NT2/D1 (cell line): ENCODE results near the gene TGM3.
"Not testable (repeated sequence)": the region's sequence is repeated elsewhere in the genome, so short reads cannot be mapped to it uniquely, and the experiment has no call there.

Experiments
- DNase-seq: peaks from one replicate; pipeline ENCODE4 v3.0.0-alpha.2; 2011; ENCODE audit warnings: low read depth, low spot score
- H3K27me3 ChIP-seq: 2 replicates; pipeline ENCODE4 v1.6.0; 2011; ENCODE audit warnings: mild to moderate bottlenecking; ENCODE audit not compliant: insufficient read length, insufficient read depth
- H3K36me3 ChIP-seq: 2 replicates; pipeline ENCODE4 v1.6.1; 2011; ENCODE audit warnings: mild to moderate bottlenecking, low read length, mixed read lengths; ENCODE audit not compliant: insufficient read depth, insufficient read length
- H3K4me1 ChIP-seq: 2 replicates; pipeline ENCODE4 v1.5.1; 2011; ENCODE audit not compliant: insufficient read depth, insufficient read length
- H3K4me3 ChIP-seq: 2 replicates; pipeline ENCODE4 v1.5.1; 2011; ENCODE audit warnings: low read depth; ENCODE audit not compliant: insufficient read length
- H3K9ac ChIP-seq: 2 replicates; pipeline ENCODE4 v1.6.0; 2011; ENCODE audit warnings: low read depth; ENCODE audit not compliant: insufficient read length
- H3K9me3 ChIP-seq: 2 replicates; pipeline ENCODE4 v1.5.1; 2011; ENCODE audit warnings: mild to moderate bottlenecking, low read length; ENCODE audit not compliant: insufficient read depth
- SUZ12 ChIP-seq: IDR thresholded peaks from 2 replicates; pipeline ENCODE4 v1.6.1; 2011; ENCODE audit not compliant: insufficient read length, insufficient read depth; ENCODE audit errors: extremely low read depth
- YY1 ChIP-seq: IDR thresholded peaks from 2 replicates; pipeline ENCODE4 v1.6.1; 2011; ENCODE audit not compliant: insufficient read length, insufficient read depth
- ZNF274 ChIP-seq: IDR thresholded peaks from 2 replicates; pipeline ENCODE4 v1.6.1; 2011; ENCODE audit warnings: mild to moderate bottlenecking, low read depth, low read length

TGM3 gene

DNA sequence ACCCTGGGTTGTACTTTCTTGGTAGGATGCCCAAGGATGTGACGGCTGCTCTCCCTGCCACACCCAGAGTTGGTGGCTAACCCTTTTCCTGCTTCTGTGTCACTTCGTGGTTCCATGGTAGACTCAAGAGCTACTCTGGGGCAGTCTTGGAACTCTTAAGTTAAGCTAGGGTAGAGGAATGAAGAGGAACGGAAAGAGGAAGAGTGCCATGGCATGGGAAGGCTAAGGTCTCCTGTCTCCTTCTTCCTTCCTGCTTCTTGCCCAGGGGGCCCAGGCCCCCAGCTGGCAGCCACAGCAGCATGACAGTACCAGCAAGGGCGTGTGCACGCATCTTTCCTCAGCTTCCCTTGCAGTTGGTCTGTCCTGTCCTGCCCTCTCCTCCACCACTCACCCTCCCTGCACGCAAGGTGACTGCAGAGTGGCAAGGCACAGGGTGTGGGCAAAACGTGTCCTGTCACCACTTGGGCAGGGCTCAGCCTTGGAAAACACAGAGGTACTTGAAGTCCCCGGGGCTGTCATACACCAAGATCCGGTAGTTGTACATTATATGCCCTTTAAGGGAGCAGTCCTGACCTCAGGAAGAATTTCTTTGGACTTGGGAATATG, 39.8 kb upstream of the TGM3 start:
- Histone ChIP-seq H3K9me3 (no peaks in the 10 kb centered on the region), H3K4me3 (no peak overlapping the region), H3K9ac (no peak overlapping the region), H3K27me3 (no peaks in the 10 kb centered on the region), H3K4me1 (no peaks in the 10 kb centered on the region), H3K36me3 (no peaks in the 10 kb centered on the region)
- no peak for DNase-seq
- TF ChIP-seq YY1: no peak
- TF ChIP-seq ZNF274: no peak
- TF ChIP-seq SUZ12: no peak

GRCh38 chr20:2259731-2260130, 36.1 kb upstream of the TGM3 start:
- Histone ChIP-seq H3K4me1 (no peaks in the 10 kb centered on the region), H3K27me3 (no peaks in the 10 kb centered on the region), H3K4me3 (no peak overlapping the region), H3K9ac (no peak overlapping the region), H3K36me3 (no peaks in the 10 kb centered on the region), H3K9me3 (no peaks in the 10 kb centered on the region)
- no peak for TF ChIP-seq SUZ12
- TF ChIP-seq ZNF274: no peak
- no peak for TF ChIP-seq YY1
- DNase-seq: no peak

DNA sequence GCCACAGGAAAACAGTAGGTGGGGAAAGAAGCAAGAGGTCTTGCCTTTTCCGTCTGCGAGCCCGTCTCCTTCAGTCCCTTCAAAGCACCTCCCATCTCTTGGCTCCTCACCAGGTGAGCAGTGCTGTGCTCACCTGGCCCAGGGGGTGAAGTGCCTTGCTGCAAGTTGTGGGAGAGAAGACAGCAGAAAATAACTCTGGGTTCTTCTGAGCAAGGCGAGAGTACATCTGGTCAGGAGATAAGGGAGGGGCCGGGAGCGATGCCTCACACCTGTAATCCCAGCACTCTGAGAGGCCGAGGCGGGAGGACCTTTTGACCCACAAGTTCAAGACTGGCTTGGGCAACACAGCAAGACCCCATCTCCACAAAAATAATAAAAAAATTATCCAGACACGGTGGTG, 35.6 kb upstream of the TGM3 start:
- DNase-seq: no peak
- TF ChIP-seq YY1 (no peak), ZNF274 (no peak), SUZ12 (no peak)
- H3K36me3 ChIP-seq: no peaks in the 10 kb centered on the region
- no peak overlapping the region for H3K4me3 ChIP-seq
- no peaks in the 10 kb centered on the region for H3K4me1 ChIP-seq
- no peak overlapping the region for H3K9ac ChIP-seq
- no peaks in the 10 kb centered on the region for H3K9me3 ChIP-seq
- no peaks in the 10 kb centered on the region for H3K27me3 ChIP-seq

DNA sequence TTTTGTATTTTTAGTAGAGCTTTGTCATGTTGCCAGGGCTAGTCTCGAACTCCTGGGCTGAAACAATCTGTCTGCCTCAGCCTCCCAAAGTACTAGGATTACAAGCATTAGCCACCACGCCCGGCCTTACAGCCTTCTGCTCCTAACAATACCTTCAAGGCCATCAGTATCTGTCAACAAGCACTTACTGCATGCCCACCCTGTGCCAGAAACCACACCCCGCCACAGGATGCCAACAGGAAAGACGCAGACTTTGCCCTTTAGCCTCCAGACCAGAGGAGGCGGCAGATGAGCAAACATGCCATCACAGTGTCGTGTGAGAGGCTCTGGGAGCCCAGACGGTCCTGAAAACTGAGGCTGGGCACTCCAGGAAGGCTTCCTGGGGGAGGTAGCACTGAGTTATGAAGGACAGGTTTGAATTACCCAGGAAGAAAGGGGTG, 34.7 kb upstream of the TGM3 start:
- DNase-seq: no peak
- H3K4me1 ChIP-seq: no peaks in the 10 kb centered on the region
- H3K36me3 ChIP-seq: no peaks in the 10 kb centered on the region
- H3K9ac ChIP-seq: no peak overlapping the region
- no peak overlapping the region for H3K4me3 ChIP-seq
- H3K27me3 ChIP-seq: no peaks in the 10 kb centered on the region
- TF ChIP-seq SUZ12 (no peak), ZNF274 (no peak), YY1 (no peak)
- H3K9me3 ChIP-seq: no peaks in the 10 kb centered on the region

- TF ChIP-seq ZNF274: no peak
- TF ChIP-seq SUZ12: no peak
- no peak for TF ChIP-seq YY1
- Histone ChIP-seq H3K36me3 (no peaks in the 10 kb centered on the region), H3K9me3 (no peaks in the 10 kb centered on the region), H3K9ac (no peak overlapping the region), H3K4me3 (no peak overlapping the region), H3K27me3 (no peaks in the 10 kb centered on the region), H3K4me1 (no peaks in the 10 kb centered on the region)
- DNase-seq: no peak
Observed at GRCh38 chr20:2261629-2262028, 34.2 kb upstream of the TGM3 start.

GRCh38 chr20:2264118-2264517, 31.7 kb upstream of the TGM3 start:
- no peaks in the 10 kb centered on the region for H3K9me3 ChIP-seq
- TF ChIP-seq ZNF274 (no peak), YY1 (no peak), SUZ12 (no peak)
- peak overlapping the region; percentile 24 for H3K4me3 ChIP-seq
- DNase-seq: no peak
- H3K9ac ChIP-seq: peak overlapping the region; percentile 56
- no peaks in the 10 kb centered on the region for H3K4me1 ChIP-seq
- no peaks in the 10 kb centered on the region for H3K36me3 ChIP-seq
- no peaks in the 10 kb centered on the region for H3K27me3 ChIP-seq

- DNase-seq: peak; percentile 27
- H3K4me1 ChIP-seq, H3K36me3 ChIP-seq, H3K27me3 ChIP-seq, H3K9me3 ChIP-seq: not testable (repeated sequence)
- Histone ChIP-seq H3K4me3 (peak overlapping the region; percentile 24), H3K9ac (peak overlapping the region; percentile 56)
Observed at GRCh38 chr20:2264621-2265374, 31.0 kb upstream of the TGM3 start.
